Measurements from ENCODE around the gene TBC1D8.
A peak's percentile ranks its signal among the peaks of the same experiment; 100 is the strongest.

DNA sequence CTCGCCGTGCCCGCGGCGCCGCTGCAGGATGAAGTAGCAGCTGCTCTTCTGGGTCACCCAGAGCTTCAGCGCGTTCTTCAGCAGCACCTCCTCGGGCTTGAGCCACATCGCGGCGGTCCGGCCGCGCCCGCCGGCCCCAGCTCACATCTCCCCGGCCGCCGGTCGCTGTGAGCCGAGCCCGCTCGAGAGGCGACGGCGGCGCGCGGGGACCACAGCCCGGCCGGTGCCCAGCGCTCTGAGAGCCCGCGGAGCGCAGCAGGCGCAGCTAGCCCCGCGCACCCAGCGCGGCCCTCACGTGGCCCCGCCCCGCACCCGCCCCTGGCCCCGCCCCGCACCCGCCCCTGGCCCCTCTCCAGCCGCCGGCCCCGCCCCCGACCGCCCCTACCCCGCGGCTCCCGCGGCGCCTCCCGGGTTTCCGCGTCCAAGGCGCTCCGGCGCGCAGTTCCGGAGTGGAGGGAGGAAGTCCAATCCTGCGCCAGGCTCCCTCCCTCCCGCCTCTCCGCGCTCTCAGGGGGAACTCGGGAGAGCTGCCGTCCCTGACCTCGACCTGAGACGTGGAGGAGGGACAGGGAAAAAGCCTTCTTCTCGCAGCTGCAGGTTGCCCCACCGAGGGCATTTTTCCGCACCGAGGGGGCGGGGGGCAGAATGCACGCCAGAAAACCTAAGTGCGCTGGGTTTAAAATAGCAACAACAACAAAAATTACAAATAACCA lies at the start of gene TBC1D8:
- TF ChIP-seq, protein P1, sequence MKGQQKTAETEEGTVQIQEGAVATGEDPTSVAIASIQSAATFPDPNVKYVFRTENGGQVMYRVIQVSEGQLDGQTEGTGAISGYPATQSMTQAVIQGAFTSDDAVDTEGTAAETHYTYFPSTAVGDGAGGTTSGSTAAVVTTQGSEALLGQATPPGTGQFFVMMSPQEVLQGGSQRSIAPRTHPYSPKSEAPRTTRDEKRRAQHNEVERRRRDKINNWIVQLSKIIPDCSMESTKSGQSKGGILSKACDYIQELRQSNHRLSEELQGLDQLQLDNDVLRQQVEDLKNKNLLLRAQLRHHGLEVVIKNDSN (CRISPR knock-in tag; IDR thresholded peaks at IDR 0.05): no peak
- no peak for TF ChIP-seq PURB (CRISPR knock-in tag; IDR thresholded peaks at IDR 0.05; ENCODE audit: low read depth)
- peak; percentile 57 for TF ChIP-seq POLR2A (conservative IDR thresholded peaks at IDR 0.05)
- TF ChIP-seq, protein P2, sequence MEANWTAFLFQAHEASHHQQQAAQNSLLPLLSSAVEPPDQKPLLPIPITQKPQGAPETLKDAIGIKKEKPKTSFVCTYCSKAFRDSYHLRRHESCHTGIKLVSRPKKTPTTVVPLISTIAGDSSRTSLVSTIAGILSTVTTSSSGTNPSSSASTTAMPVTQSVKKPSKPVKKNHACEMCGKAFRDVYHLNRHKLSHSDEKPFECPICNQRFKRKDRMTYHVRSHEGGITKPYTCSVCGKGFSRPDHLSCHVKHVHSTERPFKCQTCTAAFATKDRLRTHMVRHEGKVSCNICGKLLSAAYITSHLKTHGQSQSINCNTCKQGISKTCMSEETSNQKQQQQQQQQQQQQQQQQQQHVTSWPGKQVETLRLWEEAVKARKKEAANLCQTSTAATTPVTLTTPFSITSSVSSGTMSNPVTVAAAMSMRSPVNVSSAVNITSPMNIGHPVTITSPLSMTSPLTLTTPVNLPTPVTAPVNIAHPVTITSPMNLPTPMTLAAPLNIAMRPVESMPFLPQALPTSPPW (CRISPR knock-in tag; IDR thresholded peaks at IDR 0.05): peak; percentile 75
- no peak for TF ChIP-seq TAF1 (IDR thresholded peaks at IDR 0.05; ENCODE audit: control insufficient read depth, extremely low read depth, insufficient read depth, low read length, severe bottlenecking)
- no peak for TF ChIP-seq TCF7L2 (IDR thresholded peaks at IDR 0.05; ENCODE audit: low read depth, low read length)
- TF ChIP-seq, protein P3, sequence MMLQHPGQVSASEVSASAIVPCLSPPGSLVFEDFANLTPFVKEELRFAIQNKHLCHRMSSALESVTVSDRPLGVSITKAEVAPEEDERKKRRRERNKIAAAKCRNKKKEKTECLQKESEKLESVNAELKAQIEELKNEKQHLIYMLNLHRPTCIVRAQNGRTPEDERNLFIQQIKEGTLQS (IDR thresholded peaks at IDR 0.05): no peak
- TF ChIP-seq, protein P3 (CRISPR knock-in tag; conservative IDR thresholded peaks at IDR 0.05): no peak
- no peak for TF ChIP-seq HMG20B (CRISPR knock-in tag; IDR thresholded peaks at IDR 0.05)
- TF ChIP-seq, protein P4, sequence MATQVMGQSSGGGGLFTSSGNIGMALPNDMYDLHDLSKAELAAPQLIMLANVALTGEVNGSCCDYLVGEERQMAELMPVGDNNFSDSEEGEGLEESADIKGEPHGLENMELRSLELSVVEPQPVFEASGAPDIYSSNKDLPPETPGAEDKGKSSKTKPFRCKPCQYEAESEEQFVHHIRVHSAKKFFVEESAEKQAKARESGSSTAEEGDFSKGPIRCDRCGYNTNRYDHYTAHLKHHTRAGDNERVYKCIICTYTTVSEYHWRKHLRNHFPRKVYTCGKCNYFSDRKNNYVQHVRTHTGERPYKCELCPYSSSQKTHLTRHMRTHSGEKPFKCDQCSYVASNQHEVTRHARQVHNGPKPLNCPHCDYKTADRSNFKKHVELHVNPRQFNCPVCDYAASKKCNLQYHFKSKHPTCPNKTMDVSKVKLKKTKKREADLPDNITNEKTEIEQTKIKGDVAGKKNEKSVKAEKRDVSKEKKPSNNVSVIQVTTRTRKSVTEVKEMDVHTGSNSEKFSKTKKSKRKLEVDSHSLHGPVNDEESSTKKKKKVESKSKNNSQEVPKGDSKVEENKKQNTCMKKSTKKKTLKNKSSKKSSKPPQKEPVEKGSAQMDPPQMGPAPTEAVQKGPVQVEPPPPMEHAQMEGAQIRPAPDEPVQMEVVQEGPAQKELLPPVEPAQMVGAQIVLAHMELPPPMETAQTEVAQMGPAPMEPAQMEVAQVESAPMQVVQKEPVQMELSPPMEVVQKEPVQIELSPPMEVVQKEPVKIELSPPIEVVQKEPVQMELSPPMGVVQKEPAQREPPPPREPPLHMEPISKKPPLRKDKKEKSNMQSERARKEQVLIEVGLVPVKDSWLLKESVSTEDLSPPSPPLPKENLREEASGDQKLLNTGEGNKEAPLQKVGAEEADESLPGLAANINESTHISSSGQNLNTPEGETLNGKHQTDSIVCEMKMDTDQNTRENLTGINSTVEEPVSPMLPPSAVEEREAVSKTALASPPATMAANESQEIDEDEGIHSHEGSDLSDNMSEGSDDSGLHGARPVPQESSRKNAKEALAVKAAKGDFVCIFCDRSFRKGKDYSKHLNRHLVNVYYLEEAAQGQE (IDR thresholded peaks at IDR 0.05; ENCODE audit: borderline replicate concordance): no peak
- TF ChIP-seq, protein P4 (CRISPR knock-in tag; IDR thresholded peaks at IDR 0.05; ENCODE audit: low read depth): no peak
- TF ChIP-seq KAT7 (CRISPR knock-in tag; IDR thresholded peaks at IDR 0.05; ENCODE audit: borderline replicate concordance): no peak

Measured in K562 (cell line).